Right lobe of liver (tissue), 6 donors: ENCODE measurements around the gene EML4. TPM values are rescaled to one million over a fixed set of nuclear protein-coding genes. Genes with fewer than 3 reads are reported as not detected.

Experiments
- ATAC-seq, 4 donors: fragments of 200-7000 bp; cut with Tn5 transposase; one replicate each; pipeline ENCODE4 v1.9.1; 2020; ENCODE audit warnings: mild to moderate bottlenecking in 4 of 4, moderate library complexity in 4 of 4
- DNase-seq, 3 donors: peaks; one replicate each; pipeline ENCODE4 v3.0.0-alpha.2; 2020
- H3K27ac ChIP-seq, 3 donors: fragments of 200-600 bp; one replicate each; pipeline ENCODE4 v1.8.0; 2022
- H3K27me3 ChIP-seq, 2 donors: fragments of 200-600 bp; one replicate each; pipeline ENCODE4 v1.8.0; 2022
- H3K36me3 ChIP-seq, 4 donors: fragments of 200-600 bp; sonication (generic) in 1 of 4; one replicate each; pipeline versions ENCODE4 v1.5.1 to v1.8.0; 2017 to 2022; ENCODE audit warnings: control low read depth in 1 of 4
- H3K4me1 ChIP-seq, 4 donors: fragments of 200-600 bp; sonication (generic) in 1 of 4; one replicate each; pipeline versions ENCODE4 v1.5.1 to v1.8.0; 2017 to 2022; ENCODE audit warnings: control low read depth in 1 of 4
- H3K4me3 ChIP-seq, 3 donors: fragments of 200-600 bp; one replicate each; pipeline ENCODE4 v1.8.0; 2022
- H3K9me3 ChIP-seq, 4 donors: fragments of 200-600 bp; sonication (generic) in 1 of 4; one replicate each; pipeline versions ENCODE4 v1.5.1 to v1.8.0; 2017 to 2022; ENCODE audit warnings: control low read depth in 1 of 4
- CTCF ChIP-seq, 4 donors: fragments of 200-600 bp in 3 of 4; fragments of 450-650 bp in 1 of 4; IDR thresholded peaks; one replicate each; pipeline versions ENCODE4 v1.5.1 to v1.8.0; 2016 to 2022; ENCODE audit warnings: antibody characterized with exemption in 4 of 4, mild to moderate bottlenecking in 2 of 4
- POLR2A ChIP-seq: fragments of 450-650 bp; IDR thresholded peaks from one replicate; pipeline ENCODE4 v1.6.1; 2017; ENCODE audit warnings: antibody characterized with exemption, mild to moderate bottlenecking
- WGBS: methylation state at CpG from one replicate; pipeline ENCODE4 v1.1.6; 2018; ENCODE audit warnings: low coverage, low lambda C conversion rate; ENCODE audit not compliant: insufficient coverage; ENCODE audit errors: missing lambda C conversion rate; 5-methylcytosine and 5-hydroxymethylcytosine counted together
- intact Hi-C, 2 donors: fragments of 100-400 bp; cut with DNase I; formaldehyde crosslinking; loops; one replicate each; pipeline versions ENCODE4 v1.11.2 to v1.14.1; 2022
- total RNA-seq, 6 experiments: library from RNA; depleted of rRNA in 2 of 6; stranded (reverse); fragments of >200 nt in 2 of 6; fragmentation: NEBNext Ultra II Directional in 3 of 6; extraction: Animal tissue kit (Norgen Biotek cat#: 25700) in 3 of 6; gene quantifications; one replicate each; pipeline versions ENCODE4 v1.1.0 to v1.2.4, GENCODE V29; 2016 to 2023
- donor health status: DM: no; HTN: yes; CAD: no.
- donor health status: DM: no; HTN: no; CAD: no.
- donor health status: DM: no; HTN: no; CAD: no.
- donor health status: DM: no; HTN: yes; CAD: no.
- donor health status: DM: no; HTN: yes; CAD: no.

EML4 gene
- total RNA-seq, 6 experiments from 2014 or later: 28.3 to 55.7 (median 36.7) TPM

- no peak overlapping the region for H3K4me3 ChIP-seq
- no peaks in the 10 kb centered on the region for H3K9me3 ChIP-seq
- no peaks in the 10 kb centered on the region for H3K36me3 ChIP-seq
- ATAC-seq: no peak
- intact Hi-C loops: no loop called here
- H3K4me1 ChIP-seq: peaks cover 0 to 70% (median 34%) of the 10 kb centered on the region in 4 donors
- H3K27me3 ChIP-seq: no peaks in the 10 kb centered on the region
- WGBS: 68% methylated on average over 1 of the region's 1 CpG
- TF ChIP-seq CTCF (IDR thresholded peaks at IDR 0.05) (no peak), POLR2A (no peak)
- H3K27ac ChIP-seq: peak overlapping the region; percentile 21 to 83 (median 73)
- no peak for DNase-seq
Observed at GRCh38 chr2:42186366-42186765, 17.2 kb downstream of the EML4 start.

DNA sequence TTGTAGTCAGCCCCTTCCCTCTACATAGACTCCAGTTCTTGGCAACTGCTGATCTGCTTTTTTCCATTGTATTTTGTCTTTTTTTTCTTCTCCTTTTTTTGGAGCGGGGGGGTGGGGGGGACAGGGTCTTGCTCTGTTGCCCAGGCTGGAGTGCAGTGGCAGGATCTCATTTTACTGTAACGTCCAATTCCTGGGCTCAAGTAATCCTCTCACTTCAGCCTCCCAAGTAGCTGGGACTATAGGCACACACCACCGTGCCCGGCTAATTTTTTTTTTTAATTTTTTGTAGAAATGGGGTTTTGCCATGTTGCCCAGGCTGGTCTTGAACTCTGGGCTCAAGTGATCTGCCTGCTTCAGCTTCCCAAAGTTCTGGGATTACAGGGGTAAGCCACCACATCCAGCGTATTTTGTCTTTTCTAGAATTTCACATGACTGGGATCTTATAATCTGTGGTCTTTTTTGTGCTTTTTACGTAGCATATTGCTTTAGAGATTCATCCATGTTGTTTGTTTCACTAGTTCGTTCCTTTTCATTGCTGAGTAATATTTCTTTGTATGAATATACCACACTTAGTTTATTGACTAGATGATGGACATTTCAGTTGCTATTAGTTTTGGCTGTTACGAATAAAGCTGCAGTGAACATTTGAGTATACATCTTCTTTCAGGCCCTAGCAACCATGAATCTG lies 17.9 kb downstream of the EML4 start:
- Histone ChIP-seq H3K9me3 (no peaks in the 10 kb centered on the region), H3K27me3 (no peaks in the 10 kb centered on the region), H3K4me3 (no peak overlapping the region), H3K27ac (peak overlapping the region; percentile 21 to 83 (median 73)), H3K36me3 (no peaks in the 10 kb centered on the region), H3K4me1 (peaks cover 0 to 72% (median 36%) of the 10 kb centered on the region in 4 donors)
- TF ChIP-seq POLR2A (no peak), CTCF (IDR thresholded peaks at IDR 0.05) (no peak)
- 94% methylated on average over 5 of the region's 8 CpGs for WGBS
- ATAC-seq (no peak), DNase-seq (no peak)
- intact Hi-C loops: no loop called here

- no peaks in the 10 kb centered on the region for H3K36me3 ChIP-seq
- H3K9me3 ChIP-seq: no peaks in the 10 kb centered on the region
- TF ChIP-seq POLR2A (no peak), CTCF (IDR thresholded peaks at IDR 0.05) (no peak)
- H3K4me3 ChIP-seq: no peak overlapping the region
- intact Hi-C loops: no loop called here
- ATAC-seq (peak; percentile 45 to 63 (median 53)), DNase-seq (no peak)
- peak overlapping the region; percentile 52 to 83 (median 73) for H3K27ac ChIP-seq
- H3K4me1 ChIP-seq: peaks cover 0 to 73% (median 36%) of the 10 kb centered on the region in 4 donors
- no peaks in the 10 kb centered on the region for H3K27me3 ChIP-seq
- 5% methylated on average over 3 of the region's 3 CpGs for WGBS
Observed at GRCh38 chr2:42187886-42188285, 18.7 kb downstream of the EML4 start.

- no peaks in the 10 kb centered on the region for H3K9me3 ChIP-seq
- TF ChIP-seq POLR2A (no peak), CTCF (IDR thresholded peaks at IDR 0.05) (no peak)
- DNase-seq: no peak
- H3K4me3 ChIP-seq: no peak overlapping the region
- H3K27ac ChIP-seq: peak overlapping the region in 2 of 3 donors; percentile 73 to 83
- intact Hi-C loops: no loop called here
- H3K36me3 ChIP-seq: no peaks in the 10 kb centered on the region
- no peak for ATAC-seq
- 89% methylated on average over 2 of the region's 2 CpGs for WGBS
- no peaks in the 10 kb centered on the region for H3K27me3 ChIP-seq
- H3K4me1 ChIP-seq: peaks cover 0 to 74% (median 36%) of the 10 kb centered on the region in 4 donors
Observed at GRCh38 chr2:42189235-42189566, 20.0 kb downstream of the EML4 start.
